GM19395 (cell line): ENCODE measurements around the gene FOXK1.
"Not testable (repeated sequence)": the region's sequence is repeated elsewhere in the genome, so short reads cannot be mapped to it uniquely, and the experiment has no call there.

Experiments
- ATAC-seq: cut with Tn5 transposase; IDR thresholded peaks from one replicate; pipeline ENCODE4 v1.9.1; 2021; ENCODE audit warnings: mild to moderate bottlenecking, moderate library complexity; ENCODE audit not compliant: unreplicated experiment

The FOXK1 gene

GRCh38 chr7:4797858-4798705 is 116.0 kb downstream of the FOXK1 start:
- ATAC-seq = no peak

GRCh38 chr7:4798706-4799235 is 116.7 kb downstream of the FOXK1 start:
- ATAC-seq = no peak

- no peak for ATAC-seq
These were observed 117.6 kb downstream of the FOXK1 start for GRCh38 chr7:4799508-4800268.

- no peak for ATAC-seq
These were observed 118.4 kb downstream of the FOXK1 start for GRCh38 chr7:4800487-4800886.

GRCh38 chr7:4800926-4801838 is 119.1 kb downstream of the FOXK1 start:
- ATAC-seq = no peak

- ATAC-seq = no peak
These were observed 119.7 kb downstream of the FOXK1 start for GRCh38 chr7:4801839-4802231.

- not testable (repeated sequence) for ATAC-seq
These were observed 120.5 kb downstream of the FOXK1 start for GRCh38 chr7:4802577-4802976.

GRCh38 chr7:4803397-4804241 is 121.5 kb downstream of the FOXK1 start:
- no peak for ATAC-seq

- no peak for ATAC-seq
These were observed 123.3 kb downstream of the FOXK1 start for GRCh38 chr7:4805110-4805983.

GRCh38 chr7:4805984-4806300 is 123.8 kb downstream of the FOXK1 start:
- ATAC-seq = no peak

- ATAC-seq = no peak
These were observed 125.0 kb downstream of the FOXK1 start for GRCh38 chr7:4806983-4807597.

GRCh38 chr7:4807598-4808016 is 125.5 kb downstream of the FOXK1 start:
- no peak for ATAC-seq

- no peak for ATAC-seq
These were observed 125.9 kb downstream of the FOXK1 start for GRCh38 chr7:4808026-4808425.

GRCh38 chr7:4808565-4808964 is 126.5 kb downstream of the FOXK1 start:
- no peak for ATAC-seq

- no peak for ATAC-seq
These were observed 127.0 kb downstream of the FOXK1 start for GRCh38 chr7:4809091-4809591.

GRCh38 chr7:4809666-4810065 is 127.6 kb downstream of the FOXK1 start:
- no peak for ATAC-seq

- ATAC-seq = no peak
These were observed 132.3 kb downstream of the FOXK1 start for GRCh38 chr7:4814433-4814832.

- ATAC-seq = no peak
These were observed 133.0 kb downstream of the FOXK1 start for GRCh38 chr7:4815121-4815520.
